ENCODE measurements around the gene CCNI.

GRCh38 chr4:77121736-77122240, 46.0 kb upstream of the CCNI start:
- TF ChIP-seq CTCF (IDR thresholded peaks at IDR 0.05; ENCODE audit: low read depth, low read length, missing input control) (no peak), REST (IDR thresholded peaks at IDR 0.05) (no peak), SP1 (IDR thresholded peaks at IDR 0.05) (no peak), JUND (IDR thresholded peaks at IDR 0.05) (no peak), ATF3 (IDR thresholded peaks at IDR 0.05) (no peak), MAX (IDR thresholded peaks at IDR 0.05) (no peak), EGR1 (IDR thresholded peaks at IDR 0.05; ENCODE audit: low read depth in 2 of 2) (no peak), TAF1 (conservative IDR thresholded peaks at IDR 0.05) (no peak), YY1 (IDR thresholded peaks at IDR 0.05) (no peak), HNF4G (IDR thresholded peaks at IDR 0.05) (no peak), GABPA (IDR thresholded peaks at IDR 0.05 in 1 of 2, conservative IDR thresholded peaks at IDR 0.05 in 1 of 2) (no peak), NR2F2 (IDR thresholded peaks at IDR 0.05) (no peak), RAD21 (IDR thresholded peaks at IDR 0.05) (no peak)
